HUDEP-2 (cell line): ENCODE data around the gene EXOC3.
A peak's percentile ranks its signal among the peaks of the same experiment; 100 is the strongest.
"Not testable (repeated sequence)": the region's sequence is repeated elsewhere in the genome, so short reads cannot be mapped to it uniquely, and the experiment has no call there.

ENCODE experiments used
- DNase-seq, 76 experiments: peaks; one replicate each; lab custom pipeline; 2025; ENCODE audit not compliant: unreplicated experiment in 76 of 76; lab: John Stamatoyannopoulos, UW

The EXOC3 gene

DNA sequence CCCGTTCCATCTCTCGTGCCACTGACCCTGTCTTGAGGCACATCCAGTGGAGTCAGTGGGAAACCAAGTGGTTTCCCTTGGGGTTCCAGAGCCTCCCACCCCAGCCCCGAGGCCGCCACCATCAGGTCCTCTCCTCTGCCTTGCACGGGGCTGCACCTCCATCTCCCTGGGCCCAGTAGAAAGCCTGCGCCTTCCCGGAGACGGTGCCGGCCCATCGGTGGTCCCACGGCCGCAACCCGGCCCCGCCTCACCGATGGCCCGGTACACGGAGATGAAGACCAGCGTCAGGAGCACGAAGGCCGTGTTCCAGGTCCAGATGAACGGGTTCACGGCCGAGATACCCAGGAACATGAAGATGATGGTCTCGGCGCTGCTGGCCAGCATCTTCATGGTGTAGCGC, 40.0 kb downstream of the EXOC3 start:
- no peak for DNase-seq

DNA sequence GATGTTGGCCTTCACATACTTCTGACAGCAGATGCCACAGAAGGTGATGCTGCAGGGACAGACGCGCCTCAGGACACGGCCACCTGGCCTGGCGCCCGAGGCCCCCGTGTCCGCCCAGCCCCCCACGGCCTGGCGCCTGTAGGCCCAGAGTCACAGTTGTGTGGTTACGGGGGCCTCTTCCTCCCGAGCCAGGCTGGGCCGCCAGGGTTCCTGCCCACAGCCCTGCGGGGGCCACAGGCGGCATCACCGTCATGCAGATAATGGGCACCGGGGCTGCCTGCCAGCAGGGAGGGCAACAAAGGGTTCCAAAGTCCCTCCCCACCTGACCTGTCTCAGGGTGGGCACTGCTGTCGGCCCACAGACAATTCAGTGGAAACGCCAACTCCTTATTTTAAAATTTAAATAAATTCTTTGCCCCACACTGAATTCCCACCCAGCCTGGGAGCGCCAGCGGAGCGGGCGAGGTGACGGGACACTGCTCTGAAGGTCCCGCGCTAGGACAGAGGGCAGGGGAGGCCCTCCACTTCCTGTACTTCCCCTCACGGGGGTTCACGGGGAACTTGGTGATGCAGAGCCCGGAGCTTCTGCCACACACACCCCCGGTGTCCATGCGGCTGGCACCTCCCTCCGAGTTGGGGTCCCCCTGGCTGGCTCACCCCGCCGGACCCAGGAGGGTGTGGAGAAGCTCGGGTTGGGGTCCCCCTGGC, 40.6 kb downstream of the EXOC3 start:
- no peak for DNase-seq

DNA sequence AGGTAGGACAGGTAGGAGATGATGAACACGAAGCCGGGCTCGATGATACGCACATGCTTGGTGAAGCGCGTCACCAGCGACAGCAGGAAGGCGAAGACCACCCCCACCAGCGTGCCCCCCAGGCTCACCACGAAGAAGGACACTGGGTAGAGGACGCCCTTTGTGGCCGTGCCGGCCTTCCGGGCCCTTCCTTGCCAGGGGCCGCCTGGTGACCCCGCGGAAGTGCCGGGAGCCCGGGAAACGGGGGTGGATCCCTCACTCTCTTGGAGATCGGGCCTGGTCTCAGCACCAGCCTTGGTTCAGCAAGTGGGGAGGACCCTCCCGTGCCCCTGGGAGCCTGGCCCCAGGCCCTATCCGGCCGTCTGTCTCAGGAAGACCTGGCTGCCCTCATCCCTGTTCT, 41.6 kb downstream of the EXOC3 start:
- no peak for DNase-seq

DNA sequence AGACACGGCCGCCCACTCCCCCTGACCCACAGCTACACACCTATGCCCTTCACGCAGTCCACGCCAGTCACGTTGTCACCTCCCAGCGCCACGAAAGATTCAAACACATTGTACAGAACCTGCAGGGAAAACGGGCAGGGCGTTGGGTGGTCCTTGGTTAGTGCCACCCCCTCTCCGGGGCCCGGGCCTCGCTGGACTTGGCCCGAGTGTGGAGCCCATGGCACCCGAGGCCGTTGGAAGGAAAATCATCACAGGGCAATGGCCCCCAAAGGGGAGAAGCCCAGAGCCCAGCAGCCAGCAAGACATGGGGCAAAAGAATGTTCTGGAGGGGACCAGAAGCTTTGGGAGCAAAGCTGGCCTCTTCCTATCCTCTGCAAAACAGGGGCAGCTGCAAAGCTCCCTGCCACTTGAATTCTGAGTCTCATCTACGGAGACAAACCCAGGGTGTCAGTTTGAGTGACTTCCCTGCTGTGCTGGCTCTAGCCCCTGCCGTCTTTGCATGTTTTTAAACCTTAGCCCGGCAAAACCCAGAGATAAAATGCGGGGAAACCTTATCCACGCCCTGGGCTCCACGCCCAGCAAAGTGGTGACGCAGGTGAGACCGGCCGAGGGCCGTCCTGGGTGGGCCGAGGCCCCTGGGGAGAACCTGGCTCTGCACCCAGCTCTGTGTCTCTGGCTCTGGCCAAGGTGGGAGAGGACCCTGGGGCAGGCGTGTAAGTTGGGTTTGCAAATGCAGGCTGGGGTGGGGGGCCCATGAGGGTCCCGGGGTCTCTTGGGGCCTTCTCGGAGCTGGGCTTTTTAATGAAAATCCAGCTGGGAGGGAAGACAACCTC, 42.4 kb downstream of the EXOC3 start:
- no peak for DNase-seq

DNA sequence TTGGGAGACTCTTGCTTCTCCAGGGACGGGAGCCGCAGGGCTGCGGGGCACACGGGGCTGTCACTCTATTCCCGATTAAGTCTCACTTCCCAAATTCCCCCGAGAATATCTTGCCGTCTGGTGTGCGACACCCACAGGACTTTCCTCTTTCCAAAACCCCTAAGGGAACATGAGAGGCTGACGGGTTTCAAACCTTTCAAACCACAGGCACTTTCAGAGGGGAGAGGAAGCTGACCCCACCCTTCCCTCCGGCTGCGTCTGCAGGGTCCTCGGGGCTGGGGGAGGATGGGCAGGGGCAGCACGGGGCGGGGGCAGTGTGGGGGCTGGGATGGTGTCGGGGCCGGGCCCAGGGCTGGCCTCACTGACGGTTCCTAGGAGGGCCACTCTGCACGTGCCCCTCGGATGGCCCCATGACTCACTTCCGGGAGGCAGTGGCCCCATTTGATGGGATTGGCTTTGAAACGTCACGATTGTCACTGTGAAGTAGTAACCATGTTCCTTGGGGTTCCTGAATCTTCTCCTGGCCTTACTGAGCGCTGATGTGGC, 43.0 kb downstream of the EXOC3 start:
- DNase-seq, result peak in 7 of 76 experiments; percentile 3 to 17 (median 11)

DNA sequence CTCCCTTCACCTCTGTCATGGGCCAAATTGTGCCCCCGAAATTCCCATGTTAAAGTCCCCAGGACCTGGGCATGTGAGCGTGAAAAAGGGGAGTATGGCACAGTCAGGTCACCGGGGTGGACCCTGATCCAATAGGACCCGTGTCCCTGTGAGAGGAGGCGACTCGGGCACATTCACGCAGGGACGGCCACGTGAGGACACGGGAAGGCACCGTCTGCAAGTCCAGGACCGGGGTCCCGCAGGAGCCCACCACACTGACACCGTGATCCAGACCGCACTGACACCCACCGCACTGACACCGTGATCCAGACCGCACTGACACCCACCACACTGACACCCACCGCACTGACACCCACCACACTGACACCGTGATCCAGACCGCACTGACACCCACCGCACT, 43.6 kb downstream of the EXOC3 start:
- DNase-seq, result not testable (repeated sequence)

DNA sequence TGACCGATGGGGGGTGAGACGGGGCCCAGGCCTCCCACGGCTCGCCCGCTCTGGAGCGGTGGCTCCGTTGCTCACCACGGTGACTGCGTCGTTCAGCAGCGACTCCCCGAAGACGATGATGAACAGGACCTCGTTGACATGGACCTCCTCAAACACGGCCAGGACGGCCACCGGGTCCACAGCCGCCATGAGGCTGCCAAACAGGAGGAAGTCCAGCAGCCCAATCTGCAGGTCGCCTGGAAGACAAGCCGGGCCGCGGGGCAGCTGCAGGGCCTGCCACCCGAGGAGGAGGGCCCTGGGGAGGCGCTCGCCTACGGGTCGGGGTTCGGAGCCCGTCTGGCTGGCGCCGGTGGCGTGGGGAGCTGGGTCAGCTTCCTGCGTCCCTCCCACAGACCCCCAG, 45.3 kb downstream of the EXOC3 start:
- no peak for DNase-seq

DNA sequence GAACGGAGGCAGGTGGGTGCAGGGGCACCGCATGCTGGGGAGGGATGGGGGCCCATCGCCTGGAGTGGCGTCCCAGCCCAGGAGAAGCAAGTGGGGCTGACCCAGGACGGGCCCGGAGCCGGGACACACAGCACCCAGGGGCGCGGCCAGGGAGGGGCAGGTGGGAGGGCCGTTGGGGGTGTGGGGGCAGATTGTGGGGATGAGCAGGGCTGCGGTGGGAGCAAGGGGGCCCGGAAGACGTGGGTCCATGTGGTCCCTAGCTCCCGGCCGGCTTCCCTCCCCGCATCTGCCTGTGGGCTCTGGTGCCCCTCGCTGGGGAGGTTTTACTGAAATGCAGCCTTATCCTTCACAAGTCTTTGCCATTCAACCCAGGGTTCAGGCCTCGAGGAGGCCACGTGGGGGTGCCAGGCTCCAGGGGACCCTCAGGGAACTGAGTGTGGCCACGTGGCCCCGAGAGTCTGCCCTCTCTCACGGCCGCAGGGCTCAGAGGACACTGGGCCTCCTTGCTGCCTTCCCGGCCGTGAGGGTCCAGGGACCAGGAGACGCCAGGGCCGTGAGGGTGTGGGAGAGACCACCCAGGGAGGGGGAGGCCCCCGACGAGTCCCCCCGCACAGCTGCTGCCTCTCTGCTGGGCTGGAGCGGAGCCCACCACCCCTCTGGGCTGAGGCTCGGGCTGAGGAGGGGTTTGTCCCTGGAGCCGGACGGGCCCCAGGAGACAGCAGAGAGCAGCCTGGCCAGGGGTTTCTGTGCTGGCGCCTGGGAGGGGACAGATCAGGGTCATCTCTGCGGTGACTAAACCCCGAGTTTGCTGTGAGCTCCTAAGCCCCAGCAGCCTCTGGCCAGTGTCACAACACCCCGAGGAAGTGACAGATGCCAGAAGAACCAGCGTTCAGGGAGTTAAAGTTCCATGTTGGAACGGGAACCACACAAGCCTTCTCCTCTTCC, 46.0 kb downstream of the EXOC3 start:
- no peak for DNase-seq

DNA sequence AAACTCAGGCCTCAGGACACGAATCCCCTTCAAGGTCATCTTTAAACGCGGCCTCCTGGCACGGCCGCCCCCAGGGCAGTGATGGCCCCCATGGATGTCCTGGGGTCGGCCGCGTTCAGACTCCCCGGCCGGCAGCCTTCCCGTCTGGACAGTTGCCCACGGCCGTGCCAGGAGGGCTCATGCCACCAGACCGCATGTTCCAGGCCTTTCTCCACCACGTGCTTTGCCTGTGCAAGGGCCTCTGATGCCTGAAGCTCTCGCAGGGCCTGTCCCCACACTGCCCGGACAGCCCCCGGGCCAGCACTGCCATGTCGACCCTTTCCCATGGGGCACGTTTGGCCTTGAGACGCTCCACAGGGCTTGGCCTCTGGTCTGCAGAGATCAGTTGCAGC, 46.7 kb downstream of the EXOC3 start:
- DNase-seq, result no peak

DNA sequence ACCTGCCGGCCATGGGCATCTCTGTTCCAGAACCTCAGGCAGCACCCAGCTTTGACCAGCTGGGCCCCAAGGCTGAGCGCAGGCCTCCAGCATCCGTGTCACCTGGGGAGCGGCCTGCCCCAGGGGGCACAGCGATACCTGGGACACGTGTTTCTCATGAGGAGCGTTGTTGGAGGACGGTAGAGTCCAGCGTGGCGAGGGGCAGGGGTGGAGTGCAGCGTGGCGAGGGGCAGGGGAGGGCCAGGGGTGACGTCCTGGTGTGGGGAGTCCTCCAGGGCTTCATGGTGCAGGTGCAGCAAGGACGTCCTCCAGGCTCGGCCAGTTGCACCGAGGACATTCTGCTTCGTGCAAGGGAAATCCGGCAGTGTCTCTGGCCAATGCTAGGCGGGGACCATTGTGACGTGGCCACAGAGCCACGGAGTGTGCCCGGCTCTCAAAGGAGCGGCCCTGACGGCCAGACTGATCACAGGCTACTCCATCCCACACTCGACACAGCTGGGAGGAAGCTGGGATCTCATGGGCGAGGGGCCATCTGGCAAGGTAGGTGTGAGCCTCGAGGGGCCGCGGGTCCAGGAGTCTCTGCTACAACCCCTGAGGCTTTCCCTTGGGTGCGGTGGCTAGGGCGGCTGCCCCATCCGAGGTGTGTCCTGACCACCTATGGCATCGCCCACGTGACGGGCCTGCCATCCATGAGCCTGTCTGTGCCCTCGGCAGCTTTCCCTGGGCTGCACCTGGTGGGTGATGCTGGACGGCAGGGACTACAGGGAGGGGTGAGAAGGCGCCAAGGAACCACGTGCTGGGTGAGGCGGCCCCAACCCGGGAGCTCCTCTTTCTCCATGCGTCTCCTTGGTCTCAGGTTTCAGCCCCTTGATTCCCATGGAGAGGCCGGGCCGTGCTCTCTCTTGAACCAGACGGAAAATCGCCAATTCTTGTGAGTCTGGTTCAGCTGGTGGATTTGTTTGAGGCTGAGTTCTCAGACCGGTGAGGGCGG, 47.4 kb downstream of the EXOC3 start:
- DNase-seq, result no peak

DNA sequence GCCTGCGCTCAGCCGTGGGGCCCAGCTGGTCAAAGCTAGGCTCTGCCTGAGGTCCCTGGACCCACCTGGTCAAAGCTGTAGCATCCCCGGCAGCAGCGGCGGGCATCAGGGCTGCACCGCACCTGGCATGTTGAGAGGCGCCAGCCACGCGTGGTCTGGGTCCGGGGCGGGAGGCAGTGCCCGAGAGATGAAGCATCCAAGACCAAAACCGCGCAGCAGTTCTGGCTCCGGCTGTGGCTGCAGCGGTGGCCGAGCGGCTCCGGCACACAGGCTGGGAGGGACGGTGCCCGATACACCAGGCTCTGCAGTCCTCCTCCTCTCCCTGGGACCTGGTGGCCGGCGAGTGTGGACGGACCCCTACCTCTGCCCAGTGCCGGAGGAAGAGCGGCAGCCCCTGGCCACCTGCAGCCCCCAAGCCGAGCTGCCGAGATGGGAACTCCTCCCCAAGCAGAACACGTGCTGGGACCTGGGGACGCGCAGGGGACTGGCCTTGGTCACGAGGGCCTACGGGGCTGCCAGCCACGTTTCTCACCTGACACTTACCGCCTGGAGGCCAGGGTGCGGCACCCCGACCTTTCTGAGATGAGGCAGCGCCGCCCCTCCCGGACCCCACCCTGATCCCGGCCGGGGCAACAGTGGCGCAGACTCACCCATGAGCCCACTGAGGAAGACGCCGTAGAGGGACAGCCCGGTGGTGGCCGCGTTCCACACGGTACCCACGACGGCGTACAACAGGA, 48.3 kb downstream of the EXOC3 start:
- DNase-seq, result no peak

DNA sequence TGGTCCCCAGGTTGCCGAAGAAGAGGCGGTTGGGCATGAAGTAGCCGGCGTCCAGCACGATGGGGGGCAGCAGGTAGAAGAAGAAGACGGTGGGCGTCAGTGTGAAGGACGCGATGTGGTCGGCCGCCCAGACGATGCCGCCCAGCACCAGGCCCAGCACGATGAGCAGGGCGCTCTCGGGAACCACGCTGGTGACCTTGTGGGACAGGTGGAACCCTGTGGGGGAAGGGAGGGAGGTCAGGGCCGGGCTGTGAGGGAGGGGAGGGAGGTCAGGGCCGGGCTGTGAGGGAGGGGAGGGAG, 48.8 kb downstream of the EXOC3 start:
- DNase-seq, result no peak

DNA sequence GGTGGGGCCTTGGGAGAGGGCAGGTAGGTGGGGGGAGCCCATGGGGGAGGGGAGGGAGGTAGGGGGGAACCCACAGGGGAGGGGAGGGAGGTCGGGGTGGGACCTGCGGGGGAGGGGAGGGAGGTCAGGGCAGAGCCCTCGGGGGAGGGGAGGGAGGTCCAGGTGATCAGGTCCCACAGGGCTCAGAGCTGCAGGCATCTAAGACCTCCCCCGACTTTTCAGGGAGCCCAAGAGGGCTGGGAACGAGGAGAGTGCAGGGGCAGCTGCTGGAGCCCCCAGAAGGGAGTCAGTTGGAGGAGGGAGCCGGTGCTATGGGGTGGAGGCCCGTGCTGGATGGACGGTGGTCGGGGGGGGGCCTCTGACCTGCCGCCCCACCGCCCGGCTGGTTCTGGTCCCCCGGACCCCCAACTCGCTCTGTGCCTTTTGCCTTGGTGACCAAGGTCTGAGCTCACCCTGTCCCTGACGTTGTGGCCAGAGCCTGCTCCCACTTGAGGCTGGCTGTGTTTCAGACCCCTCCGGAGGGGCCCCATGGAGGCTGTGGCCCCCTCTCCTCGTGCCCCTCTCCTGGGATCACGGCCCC, 49.4 kb downstream of the EXOC3 start:
- no peak for DNase-seq

DNA sequence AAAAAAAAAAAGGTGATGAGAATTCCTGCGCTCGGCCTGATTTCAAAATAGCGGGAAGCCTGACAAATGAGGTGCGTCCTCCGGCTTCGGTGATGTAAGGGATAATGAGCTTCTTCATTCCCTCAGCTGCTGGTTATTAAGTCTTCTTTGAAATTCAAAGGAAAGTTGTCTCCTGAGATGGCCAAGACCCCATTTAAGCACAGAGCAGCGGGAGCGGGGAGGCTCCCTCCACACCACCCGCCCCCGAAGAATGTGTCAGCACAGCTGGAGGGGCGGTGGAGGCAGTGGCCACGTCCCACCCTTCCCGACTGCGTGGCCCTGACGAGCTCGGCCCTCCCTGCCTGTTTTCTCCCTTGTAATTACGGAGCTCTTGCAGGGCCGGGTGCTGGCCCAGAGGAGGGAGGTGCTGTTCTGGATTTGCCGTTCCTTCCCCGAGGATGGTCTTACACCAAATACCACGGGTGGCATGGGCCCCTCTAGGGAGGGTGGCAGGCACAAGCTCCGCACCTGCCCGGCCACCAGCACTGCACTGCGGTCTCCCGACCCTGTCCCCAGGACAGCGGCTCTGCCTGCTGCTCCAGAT, 50.2 kb downstream of the EXOC3 start:
- DNase-seq, result no peak

DNA sequence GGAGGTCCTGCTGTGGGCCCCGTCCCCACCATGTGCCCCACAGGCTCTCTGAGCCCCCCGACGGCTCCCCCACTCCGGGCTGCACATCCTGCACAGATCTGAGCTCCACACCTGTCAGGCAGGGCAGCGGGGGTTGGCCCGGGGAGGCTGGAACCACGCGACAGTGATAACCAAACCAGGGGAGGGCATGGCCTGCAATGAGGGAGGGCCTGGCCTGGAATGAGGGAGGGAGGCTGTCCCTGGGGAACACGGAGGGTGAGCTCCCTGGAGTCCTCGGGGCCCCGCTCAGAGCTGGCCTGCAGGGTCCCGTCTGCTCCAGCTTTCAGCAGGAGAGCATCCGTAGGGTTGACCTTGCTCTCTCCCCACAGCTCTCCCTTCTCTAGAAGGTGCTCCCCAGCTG, 50.8 kb downstream of the EXOC3 start:
- no peak for DNase-seq

DNA sequence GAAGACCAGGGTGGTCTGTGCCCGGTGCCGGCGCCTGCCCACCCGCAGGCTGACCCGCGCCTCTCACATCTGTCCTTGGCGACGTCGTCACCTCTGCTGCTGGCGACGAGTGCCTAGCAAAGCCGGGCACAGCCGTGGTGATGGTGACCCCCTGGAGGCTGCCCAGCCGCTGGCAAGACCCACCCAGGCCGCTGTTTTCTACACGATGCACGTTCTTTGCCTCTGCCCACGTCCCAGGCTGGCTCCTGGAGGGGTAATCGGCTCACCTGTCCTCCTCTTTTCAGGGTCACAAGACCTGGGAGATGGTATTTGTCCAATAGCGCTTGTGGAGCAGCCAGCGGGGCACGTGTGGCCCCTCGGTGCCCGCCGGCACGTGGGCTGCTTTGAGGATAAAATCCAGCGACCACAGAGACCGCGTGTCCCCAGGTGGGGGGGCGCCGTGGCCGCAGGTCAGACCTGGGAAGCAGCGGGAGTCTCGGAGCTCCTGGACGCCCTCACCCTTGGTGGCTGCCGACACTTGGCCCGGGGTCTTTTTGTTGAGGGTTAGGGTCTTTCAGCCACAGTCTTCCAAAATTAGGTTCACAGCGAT, 51.8 kb downstream of the EXOC3 start:
- no peak for DNase-seq

DNA sequence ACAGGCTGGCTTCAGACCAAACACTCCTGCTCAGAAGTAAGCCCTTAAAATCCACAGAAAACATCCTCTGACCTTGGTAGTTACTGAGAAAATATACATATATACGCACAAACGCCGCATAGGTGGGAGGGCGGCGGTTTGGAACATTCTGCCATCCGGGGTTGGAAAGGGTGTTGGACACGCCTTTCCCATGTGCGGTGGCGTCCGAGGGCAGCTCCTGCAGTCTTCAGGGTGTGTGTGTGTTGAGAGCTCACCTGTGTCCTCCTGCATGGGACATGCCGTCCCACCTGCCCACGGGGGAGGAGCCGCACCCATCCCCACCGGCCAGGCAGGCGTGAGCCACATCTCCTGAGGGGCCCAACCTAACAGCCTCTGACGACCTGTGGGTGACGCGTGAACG, 53.1 kb downstream of the EXOC3 start:
- no peak for DNase-seq

DNA sequence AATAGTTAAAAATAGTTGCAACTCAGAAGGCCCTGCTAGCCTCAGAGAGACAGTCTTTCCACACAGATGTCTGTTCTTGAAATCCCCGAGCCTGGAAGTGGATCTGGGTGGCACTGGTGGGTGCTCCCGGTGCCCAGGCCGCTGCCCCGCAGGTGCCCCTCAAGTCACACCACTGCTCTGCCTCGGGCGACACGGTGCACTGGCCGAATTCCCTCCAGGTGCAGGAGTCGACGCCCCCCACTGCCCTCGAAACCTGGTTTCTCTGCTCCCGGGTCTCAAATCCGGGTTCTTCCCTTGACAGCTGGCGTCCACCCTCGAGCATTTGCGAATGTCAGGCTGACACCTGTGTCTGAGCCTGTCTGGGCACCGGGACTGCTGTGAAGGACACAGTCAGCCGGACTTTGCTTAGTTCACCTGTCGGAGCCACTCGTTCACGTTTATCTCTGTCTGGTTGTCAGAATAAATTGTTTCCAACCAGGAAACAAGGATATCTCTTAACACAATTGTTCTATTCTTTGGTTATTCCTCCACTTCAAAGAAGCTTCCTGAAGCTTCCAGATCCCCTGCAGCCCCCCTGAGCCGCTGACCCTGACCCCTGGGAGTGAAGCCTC, 54.2 kb downstream of the EXOC3 start:
- DNase-seq, result no peak
